ENCODE results near the gene TSEN54. TPM values are rescaled to one million over a fixed set of nuclear protein-coding genes. Genes with fewer than 3 reads are reported as not detected.

TSEN54 gene
- polyA plus RNA-seq, 1 experiment: 17.9 TPM

DNA sequence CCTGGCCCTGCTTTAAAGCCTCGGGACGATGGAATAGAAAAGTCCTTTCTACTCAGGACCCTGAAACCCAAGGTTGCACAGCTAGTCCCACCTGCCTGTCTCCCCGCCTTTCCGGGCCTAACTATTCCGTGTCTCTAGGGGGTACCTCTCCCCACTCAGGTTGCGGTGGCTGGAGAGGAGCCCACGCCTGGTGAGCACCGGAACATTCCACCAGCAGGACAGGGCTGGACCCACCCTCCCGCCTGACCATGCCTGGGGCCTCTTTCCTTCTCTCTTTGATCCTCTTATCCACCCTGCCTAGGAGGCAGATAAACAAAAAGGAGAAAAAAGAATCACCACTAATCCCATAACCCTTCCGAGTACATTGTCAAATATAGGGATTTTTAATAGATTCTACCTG, 20.0 kb downstream of the TSEN54 start:
- peaks cover 12% of the 10 kb centered on the region for H3K27me3 ChIP-seq (ENCODE audit: control insufficient read depth, insufficient read depth, low read length)
- POLR2A ChIA-PET: no interaction called here
- CTCF ChIA-PET: interaction anchor here (0.6 kb wide), 1 partner anchor 148 kb away, joined by 5 read pairs; no protein-coding TSS in a partner anchor
- H3K4me3 ChIP-seq (ENCODE audit: low read depth, low read length): no peak overlapping the region
- no peak for DNase-seq (ENCODE audit: low read depth)
- TF ChIP-seq, protein P1, sequence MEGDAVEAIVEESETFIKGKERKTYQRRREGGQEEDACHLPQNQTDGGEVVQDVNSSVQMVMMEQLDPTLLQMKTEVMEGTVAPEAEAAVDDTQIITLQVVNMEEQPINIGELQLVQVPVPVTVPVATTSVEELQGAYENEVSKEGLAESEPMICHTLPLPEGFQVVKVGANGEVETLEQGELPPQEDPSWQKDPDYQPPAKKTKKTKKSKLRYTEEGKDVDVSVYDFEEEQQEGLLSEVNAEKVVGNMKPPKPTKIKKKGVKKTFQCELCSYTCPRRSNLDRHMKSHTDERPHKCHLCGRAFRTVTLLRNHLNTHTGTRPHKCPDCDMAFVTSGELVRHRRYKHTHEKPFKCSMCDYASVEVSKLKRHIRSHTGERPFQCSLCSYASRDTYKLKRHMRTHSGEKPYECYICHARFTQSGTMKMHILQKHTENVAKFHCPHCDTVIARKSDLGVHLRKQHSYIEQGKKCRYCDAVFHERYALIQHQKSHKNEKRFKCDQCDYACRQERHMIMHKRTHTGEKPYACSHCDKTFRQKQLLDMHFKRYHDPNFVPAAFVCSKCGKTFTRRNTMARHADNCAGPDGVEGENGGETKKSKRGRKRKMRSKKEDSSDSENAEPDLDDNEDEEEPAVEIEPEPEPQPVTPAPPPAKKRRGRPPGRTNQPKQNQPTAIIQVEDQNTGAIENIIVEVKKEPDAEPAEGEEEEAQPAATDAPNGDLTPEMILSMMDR (IDR thresholded peaks at IDR 0.05; ENCODE audit: insufficient read depth, low read depth, low read length): no peak
- H3K36me3 ChIP-seq (ENCODE audit: control insufficient read depth, insufficient read depth, low read length): no peaks in the 10 kb centered on the region

DNA sequence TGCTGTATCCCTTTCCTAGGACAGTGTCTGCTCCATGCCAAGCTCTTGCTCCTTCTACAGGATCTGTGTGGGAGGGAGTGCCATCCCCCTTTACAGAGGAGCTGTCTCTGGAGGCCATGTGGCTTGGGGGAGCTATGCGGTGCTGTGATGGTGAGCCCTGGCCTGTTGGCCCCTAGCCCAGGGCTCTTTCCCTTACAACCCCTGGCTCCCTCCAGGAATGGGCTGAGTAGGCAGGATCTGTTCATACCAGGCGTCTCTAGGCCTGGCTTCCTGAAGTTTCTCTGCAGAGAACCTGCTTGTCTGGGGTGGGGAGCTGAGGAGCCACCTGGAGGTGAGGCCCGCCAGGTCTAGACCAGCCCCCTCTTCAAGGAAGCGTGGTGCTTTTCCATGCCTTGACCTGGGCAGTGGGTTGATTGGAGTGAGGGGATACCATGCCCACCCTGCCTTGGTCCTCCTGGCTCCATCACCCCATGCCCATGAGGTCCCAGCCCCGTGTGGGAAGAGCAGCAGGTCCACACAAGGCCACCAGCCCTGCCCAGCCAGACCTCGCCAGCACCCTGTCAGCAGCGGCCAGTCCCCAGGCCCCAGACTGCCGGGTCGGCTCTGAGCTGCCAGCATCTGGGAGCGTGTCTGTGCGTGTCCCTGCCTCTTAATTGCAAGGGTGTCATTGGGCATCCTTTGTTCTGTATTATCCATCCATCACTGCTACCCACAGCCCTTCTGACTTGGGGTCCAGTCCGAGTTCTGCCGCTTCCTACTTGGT, 23.8 kb downstream of the TSEN54 start:
- Histone ChIP-seq H3K27me3 (ENCODE audit: control insufficient read depth, insufficient read depth, low read length) (peaks cover 9% of the 10 kb centered on the region), H3K4me3 (ENCODE audit: low read depth, low read length) (no peak overlapping the region)
- POLR2A ChIA-PET: no interaction called here

DNA sequence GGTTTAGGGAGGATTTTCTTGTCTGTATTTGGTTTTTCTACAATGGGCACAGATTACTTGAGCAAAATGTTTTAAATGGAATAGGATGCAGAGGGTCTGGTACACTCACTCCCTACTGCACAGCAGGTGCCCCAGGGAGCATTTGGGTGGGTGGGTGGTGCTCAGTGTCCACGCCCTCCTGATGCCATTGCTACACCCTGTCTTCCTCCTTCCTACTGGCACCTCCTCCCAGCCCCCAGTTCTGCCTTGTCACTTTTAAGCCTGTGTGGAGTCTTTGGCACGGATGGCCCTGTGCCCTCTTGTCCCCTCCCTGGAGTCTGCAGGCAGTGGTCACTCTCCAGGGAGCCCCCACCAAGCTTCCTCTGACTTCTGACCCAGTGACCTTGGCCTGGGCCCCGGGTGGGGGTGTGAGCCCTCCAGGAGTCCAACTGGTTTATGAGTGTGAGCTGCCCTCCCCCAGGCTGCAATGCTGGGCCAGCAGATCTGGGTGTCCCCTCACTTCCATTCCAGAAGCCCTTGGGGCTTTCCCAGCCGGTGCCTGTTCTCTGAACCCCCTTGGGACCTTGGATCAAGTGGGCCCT, 24.7 kb downstream of the TSEN54 start:
- peaks cover 6% of the 10 kb centered on the region for H3K27me3 ChIP-seq (ENCODE audit: control insufficient read depth, insufficient read depth, low read length)
- ChIA-PET CTCF (no interaction called here), POLR2A (no interaction called here)
- no peak overlapping the region for H3K4me3 ChIP-seq (ENCODE audit: low read depth, low read length)
- H3K36me3 ChIP-seq (ENCODE audit: control insufficient read depth, insufficient read depth, low read length): no peaks in the 10 kb centered on the region
- TF ChIP-seq, protein P1 (IDR thresholded peaks at IDR 0.05; ENCODE audit: insufficient read depth, low read depth, low read length): no peak
- DNase-seq (ENCODE audit: low read depth): no peak

More for the DNA sequence above, 23.8 kb downstream of the TSEN54 start:
- no peaks in the 10 kb centered on the region for H3K36me3 ChIP-seq (ENCODE audit: control insufficient read depth, insufficient read depth, low read length)
- no peak for DNase-seq (ENCODE audit: low read depth)
- TF ChIP-seq, protein P1 (IDR thresholded peaks at IDR 0.05; ENCODE audit: insufficient read depth, low read depth, low read length): no peak
- CTCF ChIA-PET: no interaction called here

DNA sequence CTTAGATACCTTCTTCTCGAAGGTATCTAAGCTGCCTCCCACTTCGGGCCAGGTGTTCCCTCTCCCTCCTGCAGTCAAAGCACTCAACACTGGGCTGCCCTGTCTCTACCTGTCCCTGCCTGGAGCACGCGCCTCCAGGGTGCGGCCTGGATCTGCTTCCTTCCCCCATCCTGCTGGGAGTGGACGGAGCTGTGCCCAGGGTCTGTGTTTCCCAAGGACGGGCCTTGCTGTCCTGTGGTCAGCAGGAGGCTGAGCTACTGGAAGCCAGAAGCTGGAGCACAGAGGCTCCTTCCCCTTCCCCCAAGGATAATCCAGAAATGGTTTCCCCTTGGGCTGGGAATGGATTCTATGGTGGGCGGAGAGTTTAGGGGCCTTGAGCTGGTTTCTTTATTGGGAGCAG, 25.9 kb downstream of the TSEN54 start:
- POLR2A ChIA-PET: no interaction called here
- Histone ChIP-seq H3K4me3 (ENCODE audit: low read depth, low read length) (no peak overlapping the region), H3K27me3 (ENCODE audit: control insufficient read depth, insufficient read depth, low read length) (peaks cover 6% of the 10 kb centered on the region), H3K36me3 (ENCODE audit: control insufficient read depth, insufficient read depth, low read length) (no peaks in the 10 kb centered on the region)
- TF ChIP-seq, protein P1 (IDR thresholded peaks at IDR 0.05; ENCODE audit: insufficient read depth, low read depth, low read length): no peak
- DNase-seq (ENCODE audit: low read depth): no peak
- CTCF ChIA-PET: interaction anchor here (2.0 kb wide), 1 partner anchor 10 kb away, joined by 9 read pairs; no protein-coding TSS in a partner anchor

DNA sequence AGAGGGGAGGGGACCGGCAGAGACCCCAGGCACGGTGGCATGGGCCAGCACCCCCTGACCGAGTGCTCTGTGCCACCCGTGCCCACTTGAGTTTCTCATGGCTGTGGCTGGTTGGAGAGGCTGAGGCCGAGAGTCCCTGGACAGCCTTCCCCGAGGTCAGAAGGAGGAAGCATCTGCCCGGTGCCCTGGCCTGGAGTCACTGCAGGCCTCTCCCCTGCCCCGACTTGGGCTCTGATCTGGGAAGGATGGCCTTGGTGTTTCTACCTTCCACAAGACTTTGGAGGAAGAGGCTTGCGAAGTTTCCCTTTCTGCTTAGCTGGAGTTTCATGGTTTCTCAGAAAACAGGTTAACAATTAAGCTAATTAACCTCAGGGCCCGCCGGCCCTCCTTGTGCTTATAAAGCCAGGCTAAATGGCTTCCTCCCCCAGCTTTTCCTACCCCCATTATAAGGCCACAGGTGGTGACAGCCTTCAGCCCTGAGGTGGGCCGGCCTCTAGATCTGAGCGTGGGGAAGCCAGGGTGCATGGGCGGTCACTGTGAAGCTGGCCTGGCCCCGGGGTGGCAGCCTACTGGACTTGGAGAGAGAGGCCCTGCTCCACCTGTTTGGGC, 26.5 kb downstream of the TSEN54 start:
- ChIA-PET POLR2A (no interaction called here), CTCF (interaction anchor here (0.6 to 2.0 kb wide), 3 partner anchors 10 to 24 kb away, joined by 3 to 9 read pairs (median 3); no protein-coding TSS in a partner anchor)
- Histone ChIP-seq H3K36me3 (ENCODE audit: control insufficient read depth, insufficient read depth, low read length) (no peaks in the 10 kb centered on the region), H3K27me3 (ENCODE audit: control insufficient read depth, insufficient read depth, low read length) (peaks cover 4% of the 10 kb centered on the region), H3K4me3 (ENCODE audit: low read depth, low read length) (no peak overlapping the region)
- DNase-seq (ENCODE audit: low read depth): no peak
- TF ChIP-seq, protein P1 (IDR thresholded peaks at IDR 0.05; ENCODE audit: insufficient read depth, low read depth, low read length): no peak
